HG03066 (cell line): ENCODE data around the gene PIP5K1C.

Experiments used
- ATAC-seq: cut with Tn5 transposase; IDR thresholded peaks from one replicate; pipeline ENCODE4 v1.9.1; 2021; ENCODE audit warnings: low read depth; ENCODE audit not compliant: unreplicated experiment

PIP5K1C gene, protein sequence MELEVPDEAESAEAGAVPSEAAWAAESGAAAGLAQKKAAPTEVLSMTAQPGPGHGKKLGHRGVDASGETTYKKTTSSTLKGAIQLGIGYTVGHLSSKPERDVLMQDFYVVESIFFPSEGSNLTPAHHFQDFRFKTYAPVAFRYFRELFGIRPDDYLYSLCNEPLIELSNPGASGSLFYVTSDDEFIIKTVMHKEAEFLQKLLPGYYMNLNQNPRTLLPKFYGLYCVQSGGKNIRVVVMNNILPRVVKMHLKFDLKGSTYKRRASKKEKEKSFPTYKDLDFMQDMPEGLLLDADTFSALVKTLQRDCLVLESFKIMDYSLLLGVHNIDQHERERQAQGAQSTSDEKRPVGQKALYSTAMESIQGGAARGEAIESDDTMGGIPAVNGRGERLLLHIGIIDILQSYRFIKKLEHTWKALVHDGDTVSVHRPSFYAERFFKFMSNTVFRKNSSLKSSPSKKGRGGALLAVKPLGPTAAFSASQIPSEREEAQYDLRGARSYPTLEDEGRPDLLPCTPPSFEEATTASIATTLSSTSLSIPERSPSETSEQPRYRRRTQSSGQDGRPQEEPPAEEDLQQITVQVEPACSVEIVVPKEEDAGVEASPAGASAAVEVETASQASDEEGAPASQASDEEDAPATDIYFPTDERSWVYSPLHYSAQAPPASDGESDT

DNA sequence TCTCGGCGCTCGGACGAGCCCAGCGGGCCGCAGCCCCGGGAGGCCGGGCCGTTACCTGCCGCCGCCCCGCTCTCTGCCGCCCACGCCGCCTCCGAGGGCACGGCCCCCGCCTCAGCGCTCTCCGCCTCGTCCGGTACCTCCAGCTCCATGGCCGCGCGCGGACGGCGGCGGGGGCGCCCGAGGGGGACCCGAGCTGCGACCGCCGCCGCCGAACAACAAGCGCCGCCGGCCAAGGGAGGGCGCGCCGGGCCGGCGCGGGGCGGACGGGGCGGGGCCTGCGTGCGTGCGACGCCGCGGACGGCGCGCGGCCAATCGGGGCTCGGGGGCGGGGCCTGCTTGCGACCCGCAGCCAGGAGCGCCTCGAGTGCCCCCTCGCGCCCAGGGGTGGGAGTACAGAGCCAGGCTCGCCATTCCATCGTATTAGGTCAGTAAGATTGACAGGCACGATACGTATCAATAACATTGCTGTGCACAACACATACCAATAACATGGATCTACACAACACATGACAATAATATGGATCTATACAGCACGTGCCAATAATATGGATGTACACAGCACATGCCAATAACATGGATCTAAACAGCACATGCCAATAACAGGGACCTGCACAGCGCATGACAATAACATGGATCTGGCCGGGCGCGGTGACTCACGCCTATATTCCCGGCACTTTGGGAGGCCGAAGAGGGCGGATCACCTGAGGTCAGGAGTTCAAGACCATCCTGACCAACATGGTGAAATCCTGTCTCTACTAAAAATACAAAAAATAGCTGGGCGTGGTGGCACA lies at the start of gene PIP5K1C:
TSS of gene PIP5K1C (minus strand) at position 227 of the 791 bp plus-strand sequence. CDS start at position 149, 78 bp downstream.
- peak; percentile 66 for ATAC-seq

DNA sequence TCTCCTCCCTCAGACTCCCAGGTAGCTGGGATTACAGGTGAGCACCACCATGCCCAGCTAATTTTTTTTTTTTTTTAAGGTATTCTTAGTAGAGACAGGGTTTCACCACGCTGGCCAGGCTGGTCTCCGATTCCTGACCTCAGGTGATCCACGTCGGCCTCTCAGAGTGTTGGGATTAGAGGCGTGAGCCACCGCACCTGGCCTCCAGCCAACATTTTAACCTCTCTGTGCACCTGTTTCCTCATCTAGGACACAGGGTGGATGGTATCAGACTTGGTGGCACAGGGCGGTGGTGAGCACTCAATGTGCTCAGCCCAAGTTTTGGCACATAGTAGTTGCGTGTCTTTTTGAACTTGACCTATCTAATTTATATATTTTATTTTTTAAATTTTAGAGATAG lies 48.7 kb upstream of the PIP5K1C start:
- ATAC-seq, result no peak

DNA sequence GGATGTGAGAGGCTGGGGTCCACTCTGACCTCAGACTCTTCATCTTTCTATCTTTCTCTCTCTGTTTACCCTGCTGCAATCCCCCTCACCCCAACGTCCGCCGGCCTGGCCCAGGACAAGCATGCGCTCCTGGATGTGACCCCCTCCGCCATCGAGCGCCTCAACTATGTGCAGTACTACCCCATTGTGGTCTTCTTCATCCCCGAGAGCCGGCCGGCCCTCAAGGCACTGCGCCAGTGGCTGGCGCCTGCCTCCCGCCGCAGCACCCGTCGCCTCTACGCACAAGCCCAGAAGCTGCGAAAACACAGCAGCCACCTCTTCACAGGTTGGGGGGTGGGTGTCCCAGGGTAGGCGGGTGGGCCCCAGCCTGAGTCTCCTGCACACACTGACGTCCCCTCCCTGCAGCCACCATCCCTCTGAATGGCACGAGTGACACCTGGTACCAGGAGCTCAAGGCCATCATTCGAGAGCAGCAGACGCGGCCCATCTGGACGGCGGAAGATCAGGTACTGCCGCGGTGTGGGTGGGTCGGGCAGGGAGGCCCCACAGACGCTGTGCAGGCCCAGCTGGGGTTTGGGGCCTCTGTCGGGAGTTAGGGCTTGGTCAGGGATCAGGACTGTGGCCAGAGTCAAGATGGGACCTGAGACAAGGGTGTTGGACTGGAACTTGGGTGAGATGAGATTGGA lies 46.2 kb upstream of the PIP5K1C start:
- no peak for ATAC-seq

DNA sequence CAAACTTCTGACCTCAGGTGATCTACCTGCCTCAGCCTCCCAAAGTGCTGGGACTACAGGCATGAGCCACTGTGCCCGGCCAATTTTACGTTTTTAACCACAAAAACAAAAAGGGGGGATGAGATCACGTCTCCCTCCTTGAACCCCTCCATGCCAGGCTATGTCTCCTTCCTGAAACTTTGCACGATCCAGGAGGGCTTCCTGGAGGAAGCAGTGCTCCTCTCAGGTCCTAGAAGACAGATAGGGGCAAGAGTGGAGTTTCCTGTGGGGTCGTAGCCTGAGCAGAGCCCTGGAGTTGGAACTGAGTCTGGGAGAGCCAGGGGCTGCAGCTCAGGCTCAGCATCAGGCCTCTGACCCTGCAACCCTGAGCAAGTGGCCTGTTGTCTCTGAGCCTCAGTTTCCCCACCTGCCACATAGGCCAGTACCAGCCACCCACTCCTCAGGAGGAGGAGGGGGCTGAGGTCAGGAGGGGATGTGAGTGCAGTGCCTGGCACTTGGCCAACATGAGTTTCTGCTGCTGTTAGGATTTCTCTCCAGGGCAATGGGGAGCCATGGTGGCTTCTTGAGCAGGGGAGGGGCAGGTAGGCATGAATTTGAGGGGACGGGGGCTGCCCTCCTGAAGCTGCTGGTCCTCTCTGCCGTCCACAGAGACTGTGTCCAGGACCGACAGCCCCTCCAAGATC lies 45.2 kb upstream of the PIP5K1C start:
- no peak for ATAC-seq

DNA sequence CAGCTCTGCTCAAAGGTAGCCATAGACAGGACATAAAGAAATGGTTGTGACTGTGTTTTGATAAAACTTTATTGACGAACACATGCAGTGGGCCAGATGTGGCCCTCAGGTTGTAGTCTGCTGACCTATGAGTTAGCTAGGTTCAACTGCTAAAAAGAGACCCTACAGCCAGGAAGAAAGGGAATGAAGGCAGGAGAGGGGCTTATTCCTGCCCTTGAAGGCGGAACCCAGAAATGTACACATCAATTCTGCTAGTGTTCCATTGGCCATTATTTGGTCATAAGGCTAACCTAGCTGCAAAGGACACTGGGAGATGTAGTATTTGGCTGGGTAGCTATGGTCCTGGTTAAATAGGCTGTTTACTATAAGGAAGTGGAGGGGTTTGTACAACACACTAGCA lies 43.2 kb upstream of the PIP5K1C start:
- ATAC-seq, result no peak

DNA sequence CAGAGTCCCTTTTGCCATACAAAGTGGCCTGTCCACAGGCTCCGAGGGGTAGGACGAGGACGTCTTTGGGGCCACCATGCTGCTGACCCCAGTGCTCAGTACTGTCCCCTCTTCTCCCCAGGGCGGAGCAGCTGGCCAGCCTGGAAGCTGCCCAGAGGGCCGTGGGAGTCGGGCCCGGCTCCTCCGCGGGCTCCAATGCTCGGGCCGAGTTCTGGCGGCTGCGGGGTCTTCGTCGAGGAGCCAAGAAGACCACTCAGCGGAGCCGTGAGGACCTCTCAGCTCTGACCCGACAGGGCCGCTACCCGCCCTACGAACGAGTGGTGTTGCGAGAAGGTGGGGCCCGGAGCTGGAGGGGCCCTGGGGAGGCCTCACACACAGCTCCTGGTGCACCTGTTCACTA lies 40.2 kb upstream of the PIP5K1C start:
- ATAC-seq, result no peak

DNA sequence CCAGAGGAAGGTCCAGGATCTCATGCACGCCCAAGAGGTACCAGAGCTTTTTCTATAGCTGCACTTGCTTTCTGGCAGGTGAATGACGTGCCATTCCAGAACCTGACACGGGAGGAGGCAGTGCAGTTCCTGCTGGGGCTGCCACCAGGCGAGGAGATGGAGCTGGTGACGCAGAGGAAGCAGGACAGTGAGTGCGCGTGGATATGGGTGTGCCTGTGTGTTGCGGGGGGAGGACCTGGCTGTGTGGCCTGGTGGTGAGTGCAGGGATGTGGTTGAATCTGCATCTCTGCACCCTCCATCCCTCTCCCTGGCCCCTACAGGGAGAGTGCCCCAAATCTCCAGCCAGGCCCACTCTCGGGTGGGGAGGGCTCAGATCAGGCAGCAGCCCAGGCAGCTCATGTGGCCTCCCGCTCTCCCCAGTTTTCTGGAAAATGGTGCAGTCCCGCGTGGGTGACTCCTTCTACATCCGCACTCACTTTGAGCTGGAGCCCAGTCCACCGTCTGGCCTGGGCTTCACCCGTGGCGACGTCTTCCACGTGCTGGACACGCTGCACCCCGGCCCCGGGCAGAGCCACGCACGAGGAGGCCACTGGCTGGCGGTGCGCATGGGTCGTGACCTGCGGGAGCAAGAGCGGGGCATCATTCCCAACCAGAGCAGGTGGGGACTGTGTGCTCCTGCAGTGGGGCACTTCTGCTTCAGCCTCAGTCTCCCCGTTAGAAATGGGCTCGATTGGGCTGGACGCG lies 38.4 kb upstream of the PIP5K1C start:
- ATAC-seq, result no peak

DNA sequence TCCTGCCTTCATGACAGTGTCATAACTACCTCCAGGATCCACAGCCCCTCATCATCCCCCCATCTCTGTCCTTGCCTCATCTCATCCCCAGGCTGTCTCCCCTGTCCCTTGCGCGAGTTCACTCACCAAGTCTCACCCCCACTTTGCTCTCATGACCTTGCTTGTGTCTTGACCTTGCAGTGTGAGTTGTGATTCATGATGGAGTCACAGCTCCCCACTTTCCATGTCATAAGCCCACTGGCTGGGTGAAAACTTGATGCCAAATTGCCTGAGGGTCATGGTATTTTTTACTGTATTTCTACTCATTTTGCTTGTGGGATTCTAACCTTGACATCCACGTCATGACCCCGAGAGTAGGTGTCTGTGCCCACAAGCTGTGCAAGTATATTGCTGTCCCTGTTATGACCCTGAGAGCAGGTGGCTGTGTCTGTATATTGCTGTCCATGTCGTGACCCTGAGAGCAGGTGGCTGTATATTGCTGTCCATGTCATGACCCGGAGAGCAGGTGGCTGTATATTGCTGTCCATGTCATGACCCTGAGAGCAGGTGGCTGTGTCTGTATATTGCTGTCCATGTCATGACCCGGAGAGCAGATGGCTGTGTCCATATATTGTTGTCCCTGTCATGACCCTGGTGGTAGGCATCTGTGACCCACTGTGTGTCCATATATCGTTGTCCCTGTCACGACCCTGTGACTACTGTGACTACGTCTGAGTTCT lies 37.4 kb upstream of the PIP5K1C start:
- no peak for ATAC-seq

DNA sequence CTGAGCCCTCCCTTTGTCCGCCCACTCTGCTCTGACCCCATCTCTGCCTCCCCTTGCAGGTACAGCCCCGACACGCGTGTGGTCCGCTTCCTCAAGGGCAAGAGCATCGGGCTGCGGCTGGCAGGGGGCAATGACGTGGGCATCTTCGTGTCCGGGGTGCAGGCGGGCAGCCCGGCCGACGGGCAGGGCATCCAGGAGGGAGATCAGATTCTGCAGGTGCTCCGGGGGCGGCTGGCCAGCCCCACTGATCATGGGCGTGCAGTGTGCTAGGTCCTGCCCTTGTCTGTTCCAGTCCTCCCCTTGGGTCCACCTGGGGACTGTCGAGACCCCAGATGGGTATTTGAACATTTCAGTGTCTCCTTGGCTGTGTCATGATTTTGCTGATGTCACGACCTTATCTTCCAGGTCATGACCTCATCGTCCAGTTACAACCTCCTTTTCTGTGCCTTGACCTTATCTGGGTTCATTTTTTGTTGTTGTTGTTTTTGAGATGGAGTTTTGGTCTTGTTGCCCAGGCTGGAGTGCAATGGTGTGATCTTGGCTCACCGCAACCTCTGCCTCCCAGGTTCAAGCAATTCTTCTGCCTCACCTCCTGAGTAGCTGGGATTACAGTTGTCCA lies 35.9 kb upstream of the PIP5K1C start:
- ATAC-seq, result no peak

DNA sequence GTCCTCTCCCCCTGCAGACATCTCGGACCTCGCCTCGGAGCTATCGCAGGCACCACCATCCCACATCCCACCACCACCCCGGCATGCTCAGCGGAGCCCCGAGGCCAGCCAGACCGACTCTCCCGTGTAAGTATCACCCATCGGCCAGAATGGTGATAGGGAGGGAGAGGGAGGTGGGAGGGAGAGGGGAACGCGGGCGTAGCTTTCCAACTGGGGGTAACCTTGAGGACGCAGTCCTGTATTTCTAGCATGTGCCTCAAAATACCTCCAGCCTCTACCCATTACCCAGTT lies 34.0 kb upstream of the PIP5K1C start:
- ATAC-seq, result no peak

DNA sequence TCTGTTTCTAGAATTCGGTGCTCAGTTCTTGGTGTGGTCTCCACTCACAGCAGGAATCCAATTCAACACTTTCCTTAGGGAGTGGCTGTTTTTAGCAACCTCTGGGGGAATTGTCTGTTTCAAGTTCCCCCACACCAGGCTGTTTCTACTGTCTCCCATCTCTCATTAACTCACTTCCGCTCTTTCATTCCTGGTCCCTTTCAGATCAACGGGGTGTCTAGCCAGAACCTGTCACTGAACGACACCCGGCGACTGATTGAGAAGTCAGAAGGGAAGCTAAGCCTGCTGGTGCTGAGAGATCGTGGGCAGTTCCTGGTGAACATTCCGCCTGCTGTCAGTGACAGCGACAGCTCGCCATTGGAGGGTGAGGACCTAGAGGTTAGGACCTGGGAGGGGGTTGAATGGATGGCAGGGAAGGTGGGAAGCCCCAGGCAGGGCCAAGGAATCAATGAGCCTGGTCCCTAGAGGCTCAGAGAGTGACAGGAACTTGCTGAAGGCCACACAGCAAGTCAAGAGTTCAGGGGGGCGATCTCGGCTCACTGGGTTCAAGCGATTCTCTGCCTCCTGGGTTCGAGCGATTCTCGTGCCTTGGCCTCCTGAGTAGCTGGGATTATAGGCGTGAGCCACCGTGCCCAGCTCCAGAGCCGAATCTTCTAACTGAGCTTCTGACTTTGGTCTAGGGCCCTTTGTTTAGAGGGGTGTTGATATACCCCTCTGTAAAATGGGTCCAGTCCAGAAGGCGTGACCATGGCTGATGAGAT lies 33.5 kb upstream of the PIP5K1C start:
- ATAC-seq, result no peak

DNA sequence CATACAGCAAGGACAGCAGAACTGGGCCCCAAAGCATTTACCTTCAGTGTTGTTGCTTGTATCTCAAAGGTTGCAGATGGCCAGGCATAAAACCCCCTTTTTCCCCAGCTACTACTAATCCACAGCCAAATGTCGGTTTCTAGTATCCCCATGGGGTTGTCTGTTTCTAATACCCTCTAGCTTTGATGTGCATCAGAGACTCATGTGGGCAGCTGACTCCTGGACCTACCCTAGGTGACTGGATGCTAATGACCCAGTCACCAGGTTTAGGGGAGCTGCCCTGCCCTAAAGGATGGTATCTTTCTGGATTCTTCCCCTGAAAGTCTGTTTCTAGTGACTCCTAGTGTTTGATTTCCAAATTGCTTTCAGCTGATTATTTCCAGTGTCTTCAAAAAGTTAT lies 31.8 kb upstream of the PIP5K1C start:
- ATAC-seq, result no peak

DNA sequence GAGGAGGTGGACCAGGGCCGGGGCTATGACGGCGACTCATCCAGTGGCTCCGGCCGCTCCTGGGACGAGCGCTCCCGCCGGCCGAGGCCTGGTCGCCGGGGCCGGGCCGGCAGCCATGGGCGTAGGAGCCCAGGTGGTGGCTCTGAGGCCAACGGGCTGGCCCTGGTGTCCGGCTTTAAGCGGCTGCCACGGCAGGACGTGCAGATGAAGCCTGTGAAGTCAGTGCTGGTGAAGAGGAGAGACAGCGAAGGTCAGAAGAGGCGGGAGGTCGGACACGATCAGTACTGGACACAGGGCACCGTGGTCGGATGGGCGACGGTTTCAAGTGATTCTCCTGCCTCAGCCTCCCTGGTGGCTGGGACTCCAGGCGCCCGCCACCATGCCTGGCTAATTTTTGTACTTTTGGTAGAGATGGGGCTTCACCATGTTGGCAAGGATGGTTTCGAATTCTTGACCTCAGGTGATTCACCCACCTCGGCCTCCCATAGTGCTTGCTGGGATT lies 30.2 kb upstream of the PIP5K1C start:
- ATAC-seq, result no peak

DNA sequence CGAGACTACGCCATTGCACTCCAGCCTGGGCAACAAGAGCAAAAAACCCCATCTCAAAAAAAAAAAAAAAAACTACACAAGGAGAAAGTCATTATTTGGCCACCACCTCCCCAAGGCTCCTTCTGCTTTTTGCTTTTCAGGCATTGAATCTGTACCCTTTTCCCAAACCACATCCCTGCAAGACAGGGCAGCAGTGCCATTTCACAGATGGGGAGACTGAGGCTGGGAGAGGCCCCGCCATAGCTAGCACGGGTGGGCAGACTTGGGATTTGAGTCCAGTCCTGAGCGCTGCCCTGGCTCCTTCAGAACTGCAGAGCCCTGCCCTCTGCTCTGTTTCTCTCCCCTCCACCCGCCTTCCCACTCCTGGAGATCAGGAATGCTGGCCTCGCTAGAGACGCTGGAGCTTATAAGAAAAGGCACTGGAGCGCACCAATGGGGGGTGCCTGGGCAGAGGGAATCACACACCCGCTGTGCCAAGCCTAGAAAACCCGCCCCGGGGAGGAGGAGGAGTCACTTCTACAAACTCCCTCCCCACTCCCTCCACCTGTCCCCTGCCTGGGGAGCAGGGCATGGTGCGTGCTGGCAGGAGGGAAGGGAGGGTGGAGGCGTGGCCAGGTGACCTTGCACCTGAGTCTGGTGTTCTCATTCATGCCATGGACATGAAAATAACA lies 25.5 kb upstream of the PIP5K1C start:
- no peak for ATAC-seq

DNA sequence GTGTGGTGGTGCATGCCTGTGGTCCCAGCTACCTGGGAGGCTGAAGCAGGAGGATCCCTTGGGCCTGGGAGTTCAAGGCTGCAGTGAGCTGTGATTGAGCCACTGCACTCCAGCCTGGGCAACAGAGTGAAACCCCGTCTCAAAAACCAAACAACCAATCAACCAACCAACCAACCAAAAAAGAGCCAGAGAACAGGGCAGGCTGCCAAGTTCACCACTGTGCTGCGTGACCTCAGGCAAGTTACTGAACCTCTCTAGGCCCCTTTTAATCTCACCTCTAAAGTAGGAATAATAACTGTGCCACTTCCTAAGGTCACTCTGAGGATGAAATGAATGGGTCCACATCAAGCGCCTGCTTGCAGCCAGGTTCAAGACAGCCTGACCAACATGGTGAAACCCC lies 24.9 kb upstream of the PIP5K1C start:
- no peak for ATAC-seq

DNA sequence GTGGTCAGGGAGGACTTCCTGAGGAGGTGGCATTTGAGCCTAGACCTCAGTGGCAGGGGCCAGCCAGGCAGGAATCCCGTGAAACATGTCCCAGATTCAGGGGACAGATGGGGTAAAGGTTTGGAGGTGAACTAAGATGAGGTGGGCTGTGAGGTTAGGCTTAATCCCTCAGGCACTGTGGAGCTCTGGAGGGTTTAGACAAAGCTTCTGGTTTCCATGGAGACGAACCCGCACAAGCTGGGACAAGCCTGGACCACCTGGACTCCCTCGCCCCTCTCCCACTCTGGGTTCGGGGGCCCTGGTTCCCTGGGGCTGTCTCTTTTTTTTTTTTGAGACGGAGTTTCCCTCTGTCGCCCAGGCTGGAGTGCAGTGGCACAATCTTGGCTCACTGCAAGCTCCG lies 23.6 kb upstream of the PIP5K1C start:
- ATAC-seq, result no peak

DNA sequence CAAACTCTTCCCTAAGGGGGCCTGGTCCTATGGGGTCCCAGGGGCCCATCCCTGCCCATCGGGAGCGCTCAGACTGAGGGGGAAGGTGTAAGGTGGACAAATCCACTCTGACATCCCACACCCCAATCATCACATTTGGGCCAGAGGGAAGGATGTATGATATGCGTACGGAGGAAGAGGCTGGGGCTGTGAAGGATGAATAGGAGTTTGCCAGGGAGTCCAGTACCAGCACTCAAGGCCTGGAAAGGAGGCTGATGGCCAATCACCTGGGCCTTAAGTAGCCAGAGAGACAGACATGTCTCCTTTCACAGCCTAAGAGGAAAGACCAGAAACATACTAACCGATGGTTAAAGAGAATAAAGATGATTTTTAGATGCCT lies 22.8 kb upstream of the PIP5K1C start:
- ATAC-seq, result no peak
